HCT116 (cell line): Measurements from ENCODE around the gene ITK. TPM values are rescaled to one million over a fixed set of nuclear protein-coding genes. Genes with fewer than 3 reads are reported as not detected.

Source experiments
- ATAC-seq: fragments of 200-7000 bp; cut with Tn5 transposase; 2 replicates; pipeline ENCODE4 v1.9.1; 2020; ENCODE audit warnings: mild to moderate bottlenecking, moderate library complexity
- BruUV-seq: library from RNA; stranded (reverse); fragments of 400-500 nt; replicated peaks from 2 replicates; lab custom pipeline; 2021; lab: Mats Ljungman, UMichigan
- CTCF ChIA-PET: fragments of 300-600 bp; sonication (Branson Sonifier 250); formaldehyde crosslinking; loops from one replicate; lab custom pipeline; 2021; ENCODE audit warnings: antibody characterized with exemption; lab: Charles Lee
- POLR2A ChIA-PET: fragments of 300-600, 350-600 bp; sonication (Branson Sonifier 250); formaldehyde crosslinking; loops from one replicate; lab custom pipeline; 2021; ENCODE audit warnings: antibody characterized with exemption; lab: Charles Lee
- RAD21 ChIA-PET, 2 experiments: fragments of 300-600 bp; sonication (Branson Sonifier 250); formaldehyde crosslinking; loops; one replicate each; lab custom pipeline; 2023; ENCODE audit warnings: low total read pairs in 2 of 2; ENCODE audit not compliant: uncharacterized antibody in 2 of 2, unreplicated experiment in 2 of 2, low non-redundant PET in 1 of 2; lab: Charles Lee
- DNase-seq: peaks from one replicate; pipeline ENCODE4 v3.0.0-alpha.2; 2010; ENCODE audit warnings: low read depth, low spot score
- H2AFZ ChIP-seq: fragments of 200-600 bp; shearing (Covaris generic), sonication (generic); 2 replicates; pipeline ENCODE4 v1.6.1; 2017; ENCODE audit warnings: low read depth, mixed run types, mixed read lengths, antibody characterized with exemption, low read length; ENCODE audit not compliant: poor library complexity, severe bottlenecking
- H3K27ac ChIP-seq: 2 replicates; pipeline ENCODE4 v1.5.1; 2012; ENCODE audit warnings: low read depth, low read length
- H3K27me3 ChIP-seq: fragments of 200-600 bp; sonication (generic); 2 replicates; pipeline ENCODE4 v1.6.1; 2016; ENCODE audit warnings: mixed run types, low read length, mixed read lengths; ENCODE audit not compliant: insufficient read depth
- H3K36me3 ChIP-seq, 2 experiments: fragments of 200-500 bp in 1 of 2; fragments of 200-600 bp in 1 of 2; sonication (Bioruptor generic) in 1 of 2; sonication (generic) in 1 of 2; 2 replicates each; pipeline versions ENCODE4 v1.5.1 to v1.6.1; 2014 to 2016; ENCODE audit warnings: low read length in 2 of 2, inconsistent platforms in 1 of 2, mixed read lengths in 1 of 2, mixed run types in 1 of 2; ENCODE audit not compliant: insufficient read depth in 2 of 2, control insufficient read depth in 1 of 2
- H3K4me1 ChIP-seq, 2 experiments: fragments of 200-600 bp in 1 of 2; sonication (generic) in 1 of 2; 2 replicates each; pipeline versions ENCODE4 v1.5.1 to v1.6.1; 2012 to 2017; ENCODE audit warnings: low read length in 2 of 2, inconsistent platforms in 1 of 2, mild to moderate bottlenecking in 1 of 2, mixed read lengths in 1 of 2, mixed run types in 1 of 2, moderate library complexity in 1 of 2; ENCODE audit not compliant: insufficient read depth in 2 of 2, control insufficient read depth in 1 of 2
- H3K4me2 ChIP-seq: fragments of 200-600 bp; sonication (generic); 2 replicates; pipeline ENCODE4 v1.6.1; 2017; ENCODE audit warnings: mixed run types, low read length, mixed read lengths
- H3K4me3 ChIP-seq, 2 experiments: fragments of 200-600 bp in 1 of 2; sonication (generic) in 1 of 2; replicated peaks in 1 of 2; 2 replicates each; pipeline ENCODE4 v1.5.1; 2011 to 2016; ENCODE audit warnings: low read length in 2 of 2, control low read depth in 1 of 2, low read depth in 1 of 2, mild to moderate bottlenecking in 1 of 2, mixed read lengths in 1 of 2, mixed run types in 1 of 2
- H3K79me2 ChIP-seq: fragments of 200-600 bp; sonication (generic); 2 replicates; pipeline ENCODE4 v1.6.1; 2017; ENCODE audit warnings: mild to moderate bottlenecking, mixed run types, low read length, moderate library complexity, mixed read lengths; ENCODE audit not compliant: insufficient read depth
- H3K9ac ChIP-seq: fragments of 200-600 bp; sonication (generic); 2 replicates; pipeline ENCODE4 v1.6.1; 2016; ENCODE audit warnings: low read length, mixed read lengths
- H3K9me2 ChIP-seq: fragments of 200-600 bp; sonication (generic), shearing (Covaris generic); 2 replicates; pipeline ENCODE4 v1.6.1; 2017; ENCODE audit warnings: mixed run types, mild to moderate bottlenecking, moderate library complexity; ENCODE audit not compliant: insufficient read depth
- H3K9me3 ChIP-seq, 2 experiments: fragments of 200-500 bp in 1 of 2; fragments of 200-600 bp in 1 of 2; sonication (Bioruptor generic) in 1 of 2; sonication (generic) in 1 of 2; 2 replicates each; pipeline ENCODE4 v1.6.1; 2014 to 2017; ENCODE audit warnings: low read length in 2 of 2, mixed read lengths in 2 of 2, inconsistent platforms in 1 of 2, low read depth in 1 of 2, mild to moderate bottlenecking in 1 of 2, mixed run types in 1 of 2, moderate library complexity in 1 of 2; ENCODE audit not compliant: control insufficient read depth in 1 of 2, insufficient read depth in 1 of 2
- H4K20me1 ChIP-seq: fragments of 200-600 bp; sonication (generic), shearing (Covaris generic); 2 replicates; pipeline ENCODE4 v1.6.1; 2017; ENCODE audit warnings: mixed run types, mild to moderate bottlenecking, moderate library complexity; ENCODE audit not compliant: insufficient read depth
- POLR2A ChIP-seq: IDR thresholded peaks from 2 replicates; pipeline ENCODE4 v1.7.0; 2011; ENCODE audit warnings: borderline replicate concordance; ENCODE audit not compliant: insufficient read depth, insufficient read length; ENCODE audit errors: extremely low read depth
- ZNF274 ChIP-seq: fragments of 200-500 bp; sonication (Bioruptor generic); IDR thresholded peaks from 2 replicates; pipeline ENCODE4 v1.6.1; 2014; ENCODE audit warnings: mild to moderate bottlenecking, low read depth, low read length, inconsistent platforms
- intact Hi-C: fragments of 100-400 bp; cut with micrococcal nuclease; formaldehyde crosslinking; loops from 2 replicates; pipeline ENCODE4 v1.10.0; 2022
- total RNA-seq: library from RNA; stranded (reverse); gene quantifications from one replicate; pipeline ENCODE4 v1.2.1, GENCODE V29; 2021; ENCODE audit not compliant: unreplicated experiment
- TF ChIP-seq, protein P1 (sequence below): IDR thresholded peaks from 2 replicates; pipeline ENCODE4 v1.6.1; 2012; ENCODE audit warnings: low read depth
- TF ChIP-seq, protein P2 (sequence below): IDR thresholded peaks from 2 replicates; pipeline ENCODE4 v1.6.1; 2011; ENCODE audit warnings: mild to moderate bottlenecking, low read length, moderate library complexity; ENCODE audit not compliant: insufficient replicate concordance; ENCODE audit errors: extremely low read depth

ITK gene
- total RNA-seq, 1 experiment from 2014 or later = 0.37 TPM

DNA sequence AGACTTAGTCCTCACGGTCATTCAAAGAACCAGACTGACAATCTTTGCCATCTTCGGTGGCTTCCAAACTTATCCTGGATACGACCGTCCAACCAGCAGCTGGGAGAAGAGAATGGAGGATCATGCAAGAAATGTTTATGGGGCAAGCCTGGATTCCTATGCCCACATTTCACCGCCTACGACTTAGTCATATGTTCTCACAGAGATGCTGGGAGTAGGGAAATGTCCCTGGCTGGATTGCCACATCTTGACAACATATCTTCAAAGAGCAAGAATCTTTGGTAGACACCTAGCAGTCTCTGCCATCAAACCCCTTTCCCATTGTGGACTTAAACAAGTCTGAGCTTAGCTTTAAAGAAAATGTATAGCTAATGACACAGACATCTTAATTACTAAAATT lies 42.9 kb upstream of the ITK start:
- Histone ChIP-seq H3K4me1 (peaks cover 2 to 6% of the 10 kb centered on the region in 2 experiments; a peak in 3 of 4 replicates), H3K79me2 (peaks cover 27% of the 10 kb centered on the region), H3K4me3 (no peak overlapping the region), H3K9me3 (no peaks in the 10 kb centered on the region), H3K9ac (no peak overlapping the region), H3K4me2 (no peak overlapping the region), H3K36me3 (peaks cover 0 to 12% of the 10 kb centered on the region in 2 experiments; a peak in 2 of 4 replicates), H3K27me3 (no peaks in the 10 kb centered on the region), H3K27ac (no peak overlapping the region), H3K9me2 (no peaks in the 10 kb centered on the region), H2AFZ (no peak overlapping the region), H4K20me1 (no peaks in the 10 kb centered on the region)
- no TSS peak for BruUV-seq
- ChIA-PET RAD21 (no interaction called here), POLR2A (no interaction called here)
- DNase-seq (no peak), ATAC-seq (no peak)
- TF ChIP-seq POLR2A (no peak), ZNF274 (no peak)
- TF ChIP-seq, protein P1, sequence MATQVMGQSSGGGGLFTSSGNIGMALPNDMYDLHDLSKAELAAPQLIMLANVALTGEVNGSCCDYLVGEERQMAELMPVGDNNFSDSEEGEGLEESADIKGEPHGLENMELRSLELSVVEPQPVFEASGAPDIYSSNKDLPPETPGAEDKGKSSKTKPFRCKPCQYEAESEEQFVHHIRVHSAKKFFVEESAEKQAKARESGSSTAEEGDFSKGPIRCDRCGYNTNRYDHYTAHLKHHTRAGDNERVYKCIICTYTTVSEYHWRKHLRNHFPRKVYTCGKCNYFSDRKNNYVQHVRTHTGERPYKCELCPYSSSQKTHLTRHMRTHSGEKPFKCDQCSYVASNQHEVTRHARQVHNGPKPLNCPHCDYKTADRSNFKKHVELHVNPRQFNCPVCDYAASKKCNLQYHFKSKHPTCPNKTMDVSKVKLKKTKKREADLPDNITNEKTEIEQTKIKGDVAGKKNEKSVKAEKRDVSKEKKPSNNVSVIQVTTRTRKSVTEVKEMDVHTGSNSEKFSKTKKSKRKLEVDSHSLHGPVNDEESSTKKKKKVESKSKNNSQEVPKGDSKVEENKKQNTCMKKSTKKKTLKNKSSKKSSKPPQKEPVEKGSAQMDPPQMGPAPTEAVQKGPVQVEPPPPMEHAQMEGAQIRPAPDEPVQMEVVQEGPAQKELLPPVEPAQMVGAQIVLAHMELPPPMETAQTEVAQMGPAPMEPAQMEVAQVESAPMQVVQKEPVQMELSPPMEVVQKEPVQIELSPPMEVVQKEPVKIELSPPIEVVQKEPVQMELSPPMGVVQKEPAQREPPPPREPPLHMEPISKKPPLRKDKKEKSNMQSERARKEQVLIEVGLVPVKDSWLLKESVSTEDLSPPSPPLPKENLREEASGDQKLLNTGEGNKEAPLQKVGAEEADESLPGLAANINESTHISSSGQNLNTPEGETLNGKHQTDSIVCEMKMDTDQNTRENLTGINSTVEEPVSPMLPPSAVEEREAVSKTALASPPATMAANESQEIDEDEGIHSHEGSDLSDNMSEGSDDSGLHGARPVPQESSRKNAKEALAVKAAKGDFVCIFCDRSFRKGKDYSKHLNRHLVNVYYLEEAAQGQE = no peak
- TF ChIP-seq, protein P2, sequence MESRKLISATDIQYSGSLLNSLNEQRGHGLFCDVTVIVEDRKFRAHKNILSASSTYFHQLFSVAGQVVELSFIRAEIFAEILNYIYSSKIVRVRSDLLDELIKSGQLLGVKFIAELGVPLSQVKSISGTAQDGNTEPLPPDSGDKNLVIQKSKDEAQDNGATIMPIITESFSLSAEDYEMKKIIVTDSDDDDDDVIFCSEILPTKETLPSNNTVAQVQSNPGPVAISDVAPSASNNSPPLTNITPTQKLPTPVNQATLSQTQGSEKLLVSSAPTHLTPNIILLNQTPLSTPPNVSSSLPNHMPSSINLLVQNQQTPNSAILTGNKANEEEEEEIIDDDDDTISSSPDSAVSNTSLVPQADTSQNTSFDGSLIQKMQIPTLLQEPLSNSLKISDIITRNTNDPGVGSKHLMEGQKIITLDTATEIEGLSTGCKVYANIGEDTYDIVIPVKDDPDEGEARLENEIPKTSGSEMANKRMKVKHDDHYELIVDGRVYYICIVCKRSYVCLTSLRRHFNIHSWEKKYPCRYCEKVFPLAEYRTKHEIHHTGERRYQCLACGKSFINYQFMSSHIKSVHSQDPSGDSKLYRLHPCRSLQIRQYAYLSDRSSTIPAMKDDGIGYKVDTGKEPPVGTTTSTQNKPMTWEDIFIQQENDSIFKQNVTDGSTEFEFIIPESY = no peak
- TF ChIP-seq, all 23 proteins: peak for 0
- intact Hi-C loops = no loop called here
- CTCF ChIA-PET = no interaction called here
